ENCODE measurements around the gene PTGS2. TPM values are rescaled to one million over a fixed set of nuclear protein-coding genes. Genes with fewer than 3 reads are reported as not detected.
A peak's percentile ranks its signal among the peaks of the same experiment; 100 is the strongest.

PTGS2 gene
- total RNA-seq = 1 to 10 TPM; 2.8 to 2.9 TPM

- Mint-ChIP-seq H3K27me3 (peaks cover 38% of the 10 kb centered on the region), H3K9me3 (no peaks in the 10 kb centered on the region), H3K27ac (no peak within 1 kb of the TSS), H3K4me3 (peak within 1 kb of the TSS; percentile 68), H3K36me3 (no peaks in the 10 kb centered on the region), H3K4me1 (ENCODE audit: low read depth) (peaks cover 8% of the 10 kb centered on the region)
- peak; percentile 57 for DNase-seq
- intact Hi-C loops (cut with micrococcal nuclease) = loop anchor here (2.0 to 5.0 kb wide), 2 partner anchors 63 to 198 kb away; no protein-coding TSS in a partner anchor
- ChIA-PET CTCF (interaction anchor here (0.8 to 2.3 kb wide), 2 partner anchors 277 to 305 kb away, joined by 3 to 5 read pairs; partner anchors contain the start of gene TPR), POLR2A (no interaction called here)
Measured at GRCh38 chr1:186680245-186681061, at the start of gene PTGS2. TSS of gene PTGS2 (minus strand) at chr1:186680423. CDS start at chr1:186680290, 133 bp downstream.

DNA sequence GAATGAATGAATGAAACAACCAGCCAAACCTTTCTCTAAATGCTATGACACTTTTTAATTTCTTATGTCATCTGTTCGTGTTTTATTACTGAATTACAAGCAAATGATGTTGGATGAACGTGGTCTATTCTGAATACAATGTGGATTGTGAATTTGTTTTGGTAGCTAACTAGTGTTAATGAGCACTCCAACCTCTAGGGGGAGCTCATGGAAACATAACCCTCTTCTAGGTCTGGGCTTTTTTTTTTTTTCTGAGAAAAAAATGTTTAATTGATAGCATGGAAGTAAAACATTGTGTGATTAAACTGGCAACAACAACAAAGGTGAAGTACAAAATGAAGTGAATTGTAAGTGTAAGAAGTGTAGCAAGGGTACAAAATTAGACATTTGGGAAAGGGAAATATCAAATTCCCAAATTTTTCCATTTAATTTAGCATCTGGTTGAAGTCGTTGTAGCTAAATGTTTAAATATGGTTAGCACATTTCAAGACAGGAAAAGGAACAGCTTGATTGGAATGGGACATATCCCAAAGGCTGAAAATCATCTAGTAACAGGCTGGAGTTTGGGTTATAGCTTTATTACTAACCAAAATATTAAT, 42.6 kb upstream of the PTGS2 start:
- CTCF ChIA-PET = interaction anchor here (0.6 to 1.6 kb wide), 9 partner anchors 11 to 263 kb away, joined by 3 to 9 read pairs (median 5); no protein-coding TSS in a partner anchor
- intact Hi-C loops (cut with micrococcal nuclease) = loop anchor here (1.0 kb wide), 1 partner anchor 263 kb away; no protein-coding TSS in a partner anchor
- DNase-seq = no peak
- Mint-ChIP-seq H3K4me1 (ENCODE audit: low read depth) (no peaks in the 10 kb centered on the region), H3K4me3 (no peak overlapping the region), H3K27ac (no peak overlapping the region), H3K36me3 (no peaks in the 10 kb centered on the region), H3K9me3 (peaks cover 4% of the 10 kb centered on the region), H3K27me3 (no peaks in the 10 kb centered on the region)
- POLR2A ChIA-PET = interaction anchor here (0.5 to 0.7 kb wide), 2 partner anchors 76 to 355 kb away, joined by 3 to 6 read pairs; no protein-coding TSS in a partner anchor

GRCh38 chr1:186717286-186717685, 37.1 kb upstream of the PTGS2 start:
- CTCF ChIA-PET = no interaction called here
- H3K4me3 Mint-ChIP-seq = no peak overlapping the region

GRCh38 chr1:186715887-186716809, 35.9 kb upstream of the PTGS2 start:
- H3K27ac Mint-ChIP-seq = no peak overlapping the region
- POLR2A ChIA-PET = no interaction called here
- DNase-seq = no peak
- H3K4me1 Mint-ChIP-seq (ENCODE audit: low read depth) = no peaks in the 10 kb centered on the region
- CTCF ChIA-PET = no interaction called here
- peaks cover 5% of the 10 kb centered on the region for H3K27me3 Mint-ChIP-seq
- H3K36me3 Mint-ChIP-seq = no peaks in the 10 kb centered on the region
- intact Hi-C loops (cut with micrococcal nuclease) = no loop called here
- no peak overlapping the region for H3K4me3 Mint-ChIP-seq
- H3K9me3 Mint-ChIP-seq = no peaks in the 10 kb centered on the region

More at GRCh38 chr1:186717286-186717685, 37.1 kb upstream of the PTGS2 start:
- intact Hi-C loops (cut with micrococcal nuclease) = no loop called here
- no peak for DNase-seq
- Mint-ChIP-seq H3K9me3 (no peaks in the 10 kb centered on the region), H3K27ac (no peak overlapping the region), H3K27me3 (peaks cover 3% of the 10 kb centered on the region), H3K36me3 (no peaks in the 10 kb centered on the region), H3K4me1 (ENCODE audit: low read depth) (no peaks in the 10 kb centered on the region)
- POLR2A ChIA-PET = no interaction called here

GRCh38 chr1:186710696-186711095, 30.5 kb upstream of the PTGS2 start:
- intact Hi-C loops (cut with micrococcal nuclease) = no loop called here
- Mint-ChIP-seq H3K27me3 (peaks cover 5% of the 10 kb centered on the region), H3K36me3 (no peaks in the 10 kb centered on the region), H3K9me3 (no peaks in the 10 kb centered on the region), H3K4me3 (no peak overlapping the region), H3K27ac (no peak overlapping the region), H3K4me1 (ENCODE audit: low read depth) (no peaks in the 10 kb centered on the region)
- ChIA-PET CTCF (no interaction called here), POLR2A (no interaction called here)
- no peak for DNase-seq

GRCh38 chr1:186708694-186709097, 28.5 kb upstream of the PTGS2 start:
- no peaks in the 10 kb centered on the region for H3K9me3 Mint-ChIP-seq
- POLR2A ChIA-PET = no interaction called here
- no peaks in the 10 kb centered on the region for H3K4me1 Mint-ChIP-seq (ENCODE audit: low read depth)
- no peak overlapping the region for H3K27ac Mint-ChIP-seq
- CTCF ChIA-PET = interaction anchor here (1.0 kb wide), 1 partner anchor 104 kb away, joined by 3 read pairs; no protein-coding TSS in a partner anchor
- no peak overlapping the region for H3K4me3 Mint-ChIP-seq
- H3K36me3 Mint-ChIP-seq = no peaks in the 10 kb centered on the region
- DNase-seq = no peak
- intact Hi-C loops (cut with micrococcal nuclease) = no loop called here
- peaks cover 2% of the 10 kb centered on the region for H3K27me3 Mint-ChIP-seq

- intact Hi-C loops (cut with micrococcal nuclease) = no loop called here
- peaks cover 1% of the 10 kb centered on the region for H3K27me3 Mint-ChIP-seq
- peaks cover 2% of the 10 kb centered on the region for H3K4me1 Mint-ChIP-seq (ENCODE audit: low read depth)
- POLR2A ChIA-PET = no interaction called here
- CTCF ChIA-PET = no interaction called here
- H3K4me3 Mint-ChIP-seq = no peak overlapping the region
- H3K36me3 Mint-ChIP-seq = no peaks in the 10 kb centered on the region
- no peaks in the 10 kb centered on the region for H3K9me3 Mint-ChIP-seq
- DNase-seq = no peak
- no peak overlapping the region for H3K27ac Mint-ChIP-seq
Measured at GRCh38 chr1:186703209-186703766, 23.1 kb upstream of the PTGS2 start.

- H3K4me1 Mint-ChIP-seq (ENCODE audit: low read depth) = peaks cover 2% of the 10 kb centered on the region
- CTCF ChIA-PET = no interaction called here
- H3K36me3 Mint-ChIP-seq = no peaks in the 10 kb centered on the region
- H3K9me3 Mint-ChIP-seq = no peaks in the 10 kb centered on the region
- peaks cover 1% of the 10 kb centered on the region for H3K27me3 Mint-ChIP-seq
- H3K27ac Mint-ChIP-seq = no peak overlapping the region
- H3K4me3 Mint-ChIP-seq = no peak overlapping the region
- POLR2A ChIA-PET = no interaction called here
- no peak for DNase-seq
- intact Hi-C loops (cut with micrococcal nuclease) = no loop called here
Measured at GRCh38 chr1:186700722-186701121, 20.5 kb upstream of the PTGS2 start.

- POLR2A ChIA-PET = no interaction called here
- peaks cover 2% of the 10 kb centered on the region for H3K4me1 Mint-ChIP-seq (ENCODE audit: low read depth)
- intact Hi-C loops (cut with micrococcal nuclease) = no loop called here
- no peak overlapping the region for H3K27ac Mint-ChIP-seq
- DNase-seq = no peak
- H3K9me3 Mint-ChIP-seq = no peaks in the 10 kb centered on the region
- peaks cover 1% of the 10 kb centered on the region for H3K27me3 Mint-ChIP-seq
- H3K4me3 Mint-ChIP-seq = no peak overlapping the region
- no peaks in the 10 kb centered on the region for H3K36me3 Mint-ChIP-seq
- CTCF ChIA-PET = no interaction called here
Measured at GRCh38 chr1:186699519-186699918, 19.3 kb upstream of the PTGS2 start.

DNA sequence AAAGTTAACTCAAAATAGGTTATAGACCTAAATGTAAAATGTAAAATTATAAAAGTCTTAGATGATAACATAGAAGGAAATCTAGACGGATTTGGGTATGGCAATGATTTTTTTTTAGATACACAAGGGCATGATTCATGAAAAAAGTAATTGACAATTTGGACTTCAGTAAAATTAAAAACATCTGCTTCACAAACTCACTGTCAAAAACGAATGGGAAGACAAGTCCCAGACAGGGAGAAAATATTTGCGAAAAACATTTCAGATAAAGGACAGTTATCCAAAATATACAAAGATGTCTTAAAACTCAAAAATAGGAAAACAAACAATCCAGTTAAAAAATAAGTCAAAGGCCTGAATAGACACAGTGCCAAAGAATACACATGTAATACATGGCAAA, 9.7 kb upstream of the PTGS2 start:
- H3K4me1 Mint-ChIP-seq (ENCODE audit: low read depth) = no peaks in the 10 kb centered on the region
- peaks cover under 1% of the 10 kb centered on the region for H3K27me3 Mint-ChIP-seq
- H3K9me3 Mint-ChIP-seq = peaks cover 12% of the 10 kb centered on the region
- POLR2A ChIA-PET = no interaction called here
- CTCF ChIA-PET = no interaction called here
- H3K4me3 Mint-ChIP-seq = no peak overlapping the region
- H3K27ac Mint-ChIP-seq = no peak overlapping the region
- DNase-seq = no peak
- intact Hi-C loops (cut with micrococcal nuclease) = no loop called here
- no peaks in the 10 kb centered on the region for H3K36me3 Mint-ChIP-seq

GRCh38 chr1:186689376-186689775, 9.2 kb upstream of the PTGS2 start:
- ChIA-PET POLR2A (no interaction called here), CTCF (no interaction called here)
- Mint-ChIP-seq H3K27ac (no peak overlapping the region), H3K4me3 (no peak overlapping the region), H3K27me3 (peaks cover 3% of the 10 kb centered on the region), H3K36me3 (no peaks in the 10 kb centered on the region), H3K9me3 (peaks cover 12% of the 10 kb centered on the region), H3K4me1 (ENCODE audit: low read depth) (no peaks in the 10 kb centered on the region)
- DNase-seq = no peak
- intact Hi-C loops (cut with micrococcal nuclease) = no loop called here
